Activated CD4-positive, alpha-beta T cell treated with anti-CD3 and anti-CD28 coated beads, Interleukin-2, amount 50 U/mL, for 24 hours (primary cell): ENCODE results near the gene COL2A1.

Experiments used
- DNase-seq, 2 donors: peaks; one replicate each; pipeline ENCODE4 v3.0.0-alpha.2; 2020; ENCODE audit warnings: low read depth in 1 of 2, low spot score in 1 of 2

Gene COL2A1

DNA sequence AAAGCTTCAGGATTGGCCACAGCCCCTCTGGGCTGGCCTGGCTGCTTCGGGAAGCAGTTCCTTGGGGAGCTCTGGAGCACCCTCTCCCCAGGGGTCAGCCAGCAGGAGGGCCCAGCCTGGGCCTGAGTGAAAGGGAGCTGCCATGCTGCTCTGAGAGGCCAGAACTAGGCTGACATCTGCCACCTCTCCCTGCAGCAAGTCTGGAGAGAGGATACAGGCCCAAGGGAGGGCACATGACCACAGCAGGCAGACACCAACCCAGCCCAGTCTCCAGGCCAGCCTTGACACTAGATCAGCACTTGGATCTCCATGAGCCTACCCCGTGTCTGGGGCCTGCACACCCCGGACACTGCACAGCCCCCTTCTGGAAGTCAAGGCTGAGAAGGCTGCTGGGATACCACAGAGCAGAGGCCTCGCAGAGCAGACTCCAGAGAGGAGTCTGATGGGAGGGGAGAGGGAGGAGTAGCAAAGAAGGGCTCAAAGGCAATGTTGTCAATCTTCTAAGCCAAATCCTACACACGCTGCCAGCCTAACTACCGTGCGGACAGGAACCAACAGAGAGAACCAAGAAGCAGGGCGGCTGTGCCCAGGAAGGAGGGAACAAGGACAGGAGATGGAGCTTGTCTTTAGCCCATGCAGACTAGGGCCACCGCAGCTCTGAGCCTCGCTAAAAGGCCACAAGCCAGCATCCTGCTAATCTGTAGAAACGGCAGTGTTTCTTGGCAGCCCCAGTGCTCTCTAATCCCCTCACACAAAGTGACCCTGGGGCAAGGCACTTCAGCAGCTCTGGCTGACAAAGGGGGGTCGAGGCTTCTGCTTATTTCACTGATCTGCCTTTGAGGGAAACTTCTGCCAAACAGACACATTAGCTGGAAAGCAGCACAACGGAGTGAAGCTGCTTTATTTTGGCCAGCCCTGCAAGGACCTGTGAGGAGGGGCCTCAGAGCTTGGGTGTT lies 12.9 kb downstream of the COL2A1 start:
- DNase-seq, result no peak

DNA sequence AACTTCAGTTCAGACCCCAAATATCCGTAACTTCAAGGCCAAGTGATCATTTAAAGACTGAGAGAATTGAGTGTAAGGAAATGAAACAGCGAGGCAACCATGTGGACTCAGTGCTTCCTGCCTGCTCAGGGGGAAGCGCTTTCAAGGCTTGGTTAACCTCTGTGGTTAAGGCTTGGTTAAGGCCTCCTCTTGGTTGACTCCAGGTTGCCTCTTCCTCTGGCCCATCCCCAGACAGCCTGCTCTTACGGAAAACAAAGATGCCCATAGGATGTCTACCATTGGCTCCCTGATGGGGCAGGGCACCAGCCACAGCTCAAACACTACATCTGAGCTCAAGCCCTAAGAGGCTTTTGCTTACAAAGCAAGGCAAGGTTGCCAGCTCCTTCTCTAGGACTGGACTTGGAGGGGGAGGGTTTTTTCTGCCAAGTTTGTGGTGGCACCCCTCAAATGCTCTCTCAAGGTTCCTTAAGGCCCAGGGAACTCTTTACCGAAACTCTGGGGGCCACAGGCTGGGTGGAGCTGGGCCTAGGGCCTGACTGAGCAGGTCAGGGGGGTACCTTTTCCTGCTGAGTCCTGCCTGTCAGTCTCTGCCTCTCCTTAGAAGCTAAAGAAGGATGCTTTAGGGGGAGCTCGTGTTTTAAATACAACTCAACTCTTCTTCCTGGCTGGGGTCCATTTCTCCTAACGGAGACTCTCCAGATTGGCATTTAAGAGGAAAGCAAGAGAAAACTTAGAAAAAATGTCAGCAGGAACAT lies 13.7 kb downstream of the COL2A1 start:
- DNase-seq, result peak in 1 of 2 donors; percentile 34

DNA sequence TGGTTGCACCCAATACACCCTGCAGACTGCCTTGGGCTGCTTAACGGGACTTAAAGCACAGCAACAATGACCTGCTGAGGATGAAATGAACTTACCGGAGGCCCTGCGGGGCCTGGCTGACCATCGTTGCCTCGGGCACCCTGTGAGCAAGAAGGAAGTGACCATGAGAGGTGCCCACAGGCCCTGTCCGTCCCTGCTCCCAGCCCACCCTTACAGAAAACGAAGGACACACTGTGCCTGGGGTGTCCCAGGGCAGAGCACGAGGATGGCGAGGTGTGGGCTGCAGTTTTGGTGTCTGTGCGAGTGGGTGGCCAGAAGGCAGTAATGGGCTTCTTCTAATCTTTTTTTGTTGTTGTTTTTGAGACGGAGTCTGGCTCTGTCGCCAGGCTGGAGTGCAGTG lies 14.6 kb downstream of the COL2A1 start:
- no peak for DNase-seq

DNA sequence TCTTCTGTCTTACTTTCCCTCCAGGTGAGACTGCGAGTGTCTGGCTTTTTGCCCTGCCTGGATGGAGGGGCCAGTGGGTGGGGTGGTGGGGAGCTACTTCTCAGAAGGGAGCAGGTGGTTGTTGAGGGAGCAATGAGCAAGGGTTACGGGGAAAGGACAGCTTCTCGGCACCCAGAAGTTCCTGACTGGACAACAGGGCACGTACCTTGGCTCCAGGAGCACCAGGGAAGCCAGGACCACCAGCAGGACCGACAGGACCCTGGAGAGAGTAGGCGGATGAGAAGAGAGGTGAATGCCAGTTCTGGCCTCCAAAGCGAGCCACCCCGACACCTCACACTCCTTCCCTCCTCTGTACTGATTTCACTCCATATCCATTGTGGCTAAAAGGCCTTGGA lies 15.3 kb downstream of the COL2A1 start:
- DNase-seq, result no peak

DNA sequence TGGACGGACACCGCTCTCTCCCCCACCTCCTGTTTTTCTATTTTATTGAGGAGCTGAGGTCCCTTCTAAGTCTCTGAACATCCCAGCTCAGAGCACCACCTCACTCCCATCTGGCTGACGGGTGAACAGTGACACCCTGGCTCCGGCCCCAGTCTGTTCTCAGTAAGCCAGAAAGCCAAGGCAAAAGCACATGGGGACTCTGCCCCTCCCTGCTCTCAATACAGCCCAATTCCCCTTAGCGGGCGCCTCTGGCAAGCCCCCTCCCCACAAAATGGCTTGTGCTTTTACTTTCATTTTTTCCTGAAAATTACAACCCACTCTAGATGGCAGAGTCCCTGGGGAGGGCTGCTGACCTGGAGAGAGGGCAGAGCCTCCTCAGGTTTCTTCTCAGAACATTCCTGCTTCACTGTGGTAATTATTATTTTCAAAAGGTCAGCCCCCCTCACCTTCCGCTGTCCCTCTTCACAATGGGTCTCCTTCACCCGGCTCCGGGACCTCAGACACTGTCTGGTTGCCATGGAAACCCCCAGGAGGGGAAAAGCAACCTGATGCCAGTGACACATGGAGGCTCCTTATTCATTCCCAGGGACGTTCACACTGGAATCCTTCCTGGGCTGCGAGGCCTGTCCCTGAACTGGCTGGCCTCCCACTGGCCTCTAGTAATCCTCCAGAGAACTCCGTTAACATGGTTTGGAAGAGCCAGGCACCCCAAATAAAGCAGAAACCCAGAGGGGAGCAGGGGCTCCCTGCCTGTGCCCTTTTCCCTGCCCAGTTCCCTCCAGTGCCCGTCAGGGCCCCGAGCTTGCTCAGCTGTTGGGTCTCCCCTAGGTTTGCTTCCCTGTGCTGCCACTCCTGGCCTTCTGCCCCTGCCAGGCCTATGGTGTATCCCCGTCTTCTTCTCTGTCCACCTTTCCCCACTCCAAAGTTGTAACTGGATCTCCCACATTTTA lies 15.9 kb downstream of the COL2A1 start:
- no peak for DNase-seq

DNA sequence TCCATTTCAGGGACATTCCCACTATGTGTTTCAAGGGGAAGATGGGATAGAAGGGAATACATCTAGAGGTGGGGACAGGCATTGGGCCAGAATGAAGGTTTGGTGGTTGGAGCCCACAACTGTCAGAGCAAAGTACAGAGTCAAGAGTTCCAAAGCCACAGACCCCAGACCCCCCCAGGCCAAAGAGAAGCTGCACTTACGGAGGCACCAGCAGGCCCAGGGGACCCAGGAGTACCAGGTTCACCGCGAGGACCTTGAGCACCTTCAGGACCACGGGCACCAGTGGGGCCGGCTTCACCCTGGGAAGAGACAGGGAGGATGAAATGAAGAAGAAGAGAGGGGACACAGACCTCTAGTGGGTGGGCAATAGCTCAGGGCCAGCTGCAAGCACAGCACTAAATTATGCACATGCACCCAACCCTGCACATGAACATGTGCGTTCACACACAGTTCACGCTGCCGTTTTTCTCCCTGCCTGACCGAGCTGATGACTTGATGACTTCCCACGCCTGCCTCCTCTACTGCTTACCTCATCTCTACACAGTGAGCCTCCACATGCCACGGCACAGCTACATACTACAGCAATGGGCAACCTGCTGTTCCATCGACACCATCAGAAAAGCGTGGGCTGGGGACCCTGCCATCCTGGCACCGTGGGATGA lies 16.7 kb downstream of the COL2A1 start:
- no peak for DNase-seq

DNA sequence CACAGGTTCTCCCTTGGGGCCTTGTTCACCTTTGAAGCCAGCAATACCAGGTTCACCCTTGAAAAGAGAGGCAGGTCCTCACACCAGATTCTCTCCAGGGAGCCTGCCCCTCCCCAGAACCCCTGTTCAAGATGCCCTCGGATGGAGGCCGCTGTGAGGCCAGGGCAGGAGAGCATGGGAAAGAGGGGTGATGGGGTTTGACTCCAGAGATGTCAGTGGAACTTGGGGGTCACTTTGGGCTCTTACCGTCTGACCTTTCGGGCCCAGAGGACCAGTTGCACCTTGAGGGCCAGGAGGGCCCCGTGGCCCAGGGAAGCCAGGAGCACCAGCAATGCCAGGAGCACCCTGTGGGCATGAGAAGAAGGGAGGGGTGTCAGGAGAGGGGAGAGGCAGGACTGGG lies 17.4 kb downstream of the COL2A1 start:
- no peak for DNase-seq

DNA sequence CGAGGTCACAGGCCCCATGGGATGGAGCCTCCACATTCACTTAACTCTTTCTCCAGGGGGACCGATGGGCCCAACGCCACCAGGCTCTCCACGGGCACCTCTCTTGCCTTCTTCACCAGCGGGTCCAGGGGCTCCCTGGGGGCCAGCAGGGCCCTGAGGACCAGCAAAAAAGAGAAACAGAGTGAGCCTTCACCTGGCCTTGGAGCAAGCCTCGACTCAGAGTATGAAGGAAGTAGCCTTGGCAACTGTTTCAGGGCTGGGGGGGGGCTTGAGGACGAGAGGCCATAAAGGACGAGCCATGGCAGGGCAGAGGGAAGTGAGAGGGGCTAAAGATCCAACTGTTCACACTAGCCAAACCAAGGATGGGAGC lies 18.0 kb downstream of the COL2A1 start:
- DNase-seq, result no peak

DNA sequence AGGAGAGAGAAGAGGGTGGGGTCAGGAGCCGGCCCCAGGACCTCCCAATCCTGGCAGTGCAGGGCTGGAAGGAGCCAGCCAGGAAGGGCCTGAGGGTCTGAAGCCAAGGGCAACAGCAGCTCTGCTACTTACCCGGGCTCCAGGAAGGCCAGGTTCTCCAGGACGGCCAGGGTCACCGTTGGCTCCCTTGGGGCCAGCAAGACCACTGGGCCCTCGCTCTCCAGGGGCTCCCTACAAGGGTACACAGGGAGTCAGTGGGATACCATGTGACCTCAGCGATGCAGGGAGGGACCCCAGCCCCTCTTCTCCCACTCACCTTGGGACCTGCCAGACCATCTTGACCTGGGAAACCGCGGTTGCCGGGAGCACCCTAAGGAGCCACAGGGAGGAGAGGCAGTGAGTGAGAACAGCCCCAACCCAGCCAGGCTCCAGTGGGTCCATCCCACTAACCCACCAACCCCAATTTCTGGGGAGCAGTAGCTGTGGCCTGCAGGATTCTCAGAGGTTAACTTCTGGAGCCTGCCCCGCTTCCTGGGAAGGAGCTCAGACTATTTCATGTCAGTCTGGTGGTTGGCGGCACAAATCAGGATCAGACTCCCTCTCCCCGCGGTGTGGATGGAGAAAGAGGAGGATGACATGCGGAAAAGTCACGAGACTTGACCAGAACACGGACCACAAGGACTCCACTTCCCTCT lies 18.5 kb downstream of the COL2A1 start:
- DNase-seq, result no peak

DNA sequence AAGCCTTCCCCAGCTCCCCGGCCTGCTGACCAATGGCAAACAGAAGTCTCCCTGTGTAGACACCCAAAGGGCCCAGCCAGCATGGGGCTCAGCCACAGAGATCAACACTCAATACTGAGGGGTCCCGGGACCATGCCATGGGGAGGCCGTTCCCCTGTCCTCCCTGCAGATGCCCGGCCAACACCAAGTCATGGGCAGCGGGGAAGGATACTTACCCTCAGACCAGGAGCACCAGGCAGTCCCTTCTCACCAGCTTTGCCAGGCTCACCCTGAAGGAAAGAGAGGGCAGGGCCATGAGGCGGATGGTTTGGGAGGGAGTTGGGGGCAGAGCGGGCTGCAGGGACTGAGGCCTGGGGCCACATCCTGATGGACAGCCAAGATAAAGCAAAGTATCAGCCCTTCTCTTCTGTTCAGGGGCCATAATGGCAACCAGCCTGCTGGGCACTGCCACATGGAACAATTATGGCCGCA lies 19.9 kb downstream of the COL2A1 start:
- DNase-seq, result no peak

DNA sequence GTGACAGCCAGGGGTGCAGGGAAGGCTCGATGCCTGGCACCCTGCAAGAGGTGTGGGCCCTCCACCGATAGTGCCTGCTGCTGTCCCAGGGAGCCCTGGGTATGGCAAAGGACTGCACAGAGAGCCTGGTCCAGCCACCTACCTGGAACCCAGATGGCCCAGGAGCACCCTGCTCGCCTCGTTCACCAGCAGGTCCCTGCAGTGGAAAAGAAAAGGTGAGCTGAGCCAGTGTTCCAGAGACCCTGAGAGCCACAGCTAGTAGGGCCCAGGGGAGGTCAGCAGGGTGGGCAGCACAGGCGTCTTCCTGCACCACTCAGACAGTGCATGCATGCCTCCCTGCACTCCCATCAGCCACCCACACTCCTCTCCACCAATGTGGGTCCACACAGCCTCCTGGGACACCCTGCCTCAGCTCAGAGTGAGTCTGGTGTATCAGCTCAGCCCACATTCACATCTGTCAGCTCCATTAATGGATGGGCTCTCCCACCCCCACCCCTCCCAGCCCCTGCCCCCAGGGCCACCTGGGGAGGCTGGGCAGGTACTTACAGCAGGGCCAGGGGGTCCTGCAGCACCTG lies 20.6 kb downstream of the COL2A1 start:
- no peak for DNase-seq

DNA sequence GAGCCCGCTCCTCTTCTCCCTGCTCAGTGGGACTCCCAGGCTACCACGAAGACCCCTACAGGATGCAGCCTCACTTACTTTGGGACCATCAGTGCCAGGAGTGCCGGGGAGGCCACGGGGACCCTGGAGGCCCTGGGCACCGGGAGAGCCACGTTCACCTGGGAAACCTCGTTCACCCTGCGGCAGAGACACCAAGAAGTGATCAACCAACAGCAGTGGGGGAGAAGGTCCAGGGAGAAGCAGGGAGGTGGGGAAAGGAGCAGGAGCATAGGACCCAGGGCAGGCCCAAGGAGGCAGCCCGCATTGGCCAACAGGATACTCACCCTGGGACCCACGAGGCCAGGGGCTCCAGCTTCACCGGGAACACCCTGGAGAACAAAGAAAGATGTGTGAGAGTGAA lies 21.5 kb downstream of the COL2A1 start:
- no peak for DNase-seq

DNA sequence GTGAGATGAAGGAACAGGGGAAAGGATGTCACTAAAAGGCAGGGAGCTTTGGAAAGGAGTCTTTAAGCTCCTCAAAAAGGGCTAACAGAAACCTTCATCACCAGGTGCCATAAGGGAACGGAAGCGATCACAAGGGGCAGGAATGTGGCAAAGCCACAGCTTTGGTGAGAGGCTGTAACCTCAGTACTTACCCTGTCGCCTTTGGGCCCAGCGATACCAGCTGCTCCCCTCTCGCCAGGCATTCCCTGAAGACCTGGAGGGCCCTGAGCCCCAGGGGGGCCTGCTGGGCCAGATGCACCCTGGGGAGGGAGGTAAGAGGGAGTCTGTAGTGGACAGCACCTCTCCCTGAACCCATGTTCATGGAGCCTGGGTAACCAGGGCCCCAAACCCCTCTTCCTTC lies 22.0 kb downstream of the COL2A1 start:
- DNase-seq, result no peak

DNA sequence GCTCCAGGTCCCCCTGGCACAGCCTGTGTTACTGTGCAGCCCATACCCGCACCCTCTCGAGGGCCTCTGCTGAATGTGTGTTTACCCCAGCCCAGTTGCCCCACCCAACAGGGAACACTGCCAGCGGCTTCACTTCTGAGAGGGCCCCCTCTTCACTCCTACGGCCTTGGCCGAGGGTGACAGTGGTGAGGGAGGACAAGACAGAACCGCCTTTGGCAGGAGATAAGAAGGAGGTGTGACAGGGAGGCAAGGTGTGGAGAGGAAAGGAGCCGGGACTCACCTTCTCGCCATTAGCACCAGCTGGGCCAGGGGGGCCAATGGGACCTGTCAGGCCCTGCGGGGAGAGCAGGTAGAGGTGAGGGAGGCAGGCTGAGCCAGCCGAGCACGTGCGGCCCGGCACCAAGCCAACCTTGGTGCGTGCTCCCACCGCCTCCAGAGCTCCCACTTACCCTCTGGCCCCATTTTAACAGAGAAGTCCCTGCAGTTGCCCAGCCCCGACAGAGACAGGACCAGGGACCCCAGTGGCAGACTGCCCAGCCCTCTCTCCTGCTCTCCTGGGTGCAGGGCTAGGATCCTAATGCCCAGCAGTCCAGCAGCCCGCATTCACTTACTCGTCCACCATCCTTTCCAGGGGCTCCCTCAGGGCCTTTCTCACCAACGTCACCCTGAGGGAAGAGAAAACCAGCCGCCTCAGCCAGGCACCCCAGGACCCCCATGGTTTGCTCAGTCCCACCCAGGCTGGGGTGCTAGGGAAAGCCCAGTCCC lies 22.6 kb downstream of the COL2A1 start:
- DNase-seq, result no peak

DNA sequence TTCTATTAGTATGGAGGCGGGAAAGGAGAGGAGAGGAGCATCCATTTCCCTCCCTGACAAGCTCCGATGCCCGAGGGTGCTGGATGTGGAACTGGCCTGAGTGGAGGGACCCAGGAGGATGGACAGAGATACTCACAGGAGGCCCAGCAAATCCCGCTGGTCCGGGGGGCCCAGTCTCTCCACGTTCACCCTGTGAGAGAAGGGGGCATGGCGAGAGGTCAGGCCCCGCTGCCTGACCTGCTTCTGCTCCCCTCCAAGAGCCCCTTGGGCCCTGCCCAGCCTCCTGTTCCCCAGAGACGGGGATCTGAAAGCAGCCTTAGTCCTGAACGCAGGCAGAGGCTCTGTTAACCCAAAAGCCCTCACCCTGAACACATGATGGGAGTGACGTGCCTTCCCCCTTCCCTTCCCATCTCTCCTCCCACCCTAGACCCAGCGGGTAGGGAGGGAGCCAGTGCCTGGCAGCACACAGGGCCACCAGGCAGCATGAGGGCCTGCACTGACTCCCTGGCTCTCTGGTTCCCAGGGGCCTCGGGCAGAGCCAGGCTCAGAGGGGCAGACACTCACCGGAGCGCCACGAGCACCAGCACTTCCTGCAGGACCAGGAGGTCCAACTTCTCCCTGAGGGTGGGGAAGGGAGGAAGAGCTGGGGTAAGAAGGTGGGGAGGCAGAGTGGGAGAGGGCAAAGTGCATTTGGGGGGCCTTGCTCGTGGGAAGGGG lies 23.3 kb downstream of the COL2A1 start:
- DNase-seq, result no peak

DNA sequence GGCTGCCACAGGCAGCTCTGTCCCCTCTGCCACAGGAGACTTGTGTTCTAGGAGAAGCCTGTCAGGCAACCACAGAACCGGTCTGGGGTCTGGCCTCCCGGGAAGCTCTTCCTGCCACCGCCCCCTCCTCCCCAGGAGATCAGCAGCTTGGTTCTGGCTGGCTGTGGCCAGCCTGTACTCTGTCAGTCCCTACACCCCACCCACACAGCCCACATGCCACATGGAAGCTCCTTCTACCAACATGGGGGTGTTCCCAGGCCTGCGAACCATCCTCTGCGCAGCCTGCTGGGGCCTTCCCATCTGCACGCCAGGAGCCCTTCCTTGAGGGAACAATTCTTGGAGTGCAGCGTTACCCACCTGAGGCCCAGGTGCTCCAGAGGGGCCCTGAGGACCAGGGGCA lies 24.1 kb downstream of the COL2A1 start:
- no peak for DNase-seq

DNA sequence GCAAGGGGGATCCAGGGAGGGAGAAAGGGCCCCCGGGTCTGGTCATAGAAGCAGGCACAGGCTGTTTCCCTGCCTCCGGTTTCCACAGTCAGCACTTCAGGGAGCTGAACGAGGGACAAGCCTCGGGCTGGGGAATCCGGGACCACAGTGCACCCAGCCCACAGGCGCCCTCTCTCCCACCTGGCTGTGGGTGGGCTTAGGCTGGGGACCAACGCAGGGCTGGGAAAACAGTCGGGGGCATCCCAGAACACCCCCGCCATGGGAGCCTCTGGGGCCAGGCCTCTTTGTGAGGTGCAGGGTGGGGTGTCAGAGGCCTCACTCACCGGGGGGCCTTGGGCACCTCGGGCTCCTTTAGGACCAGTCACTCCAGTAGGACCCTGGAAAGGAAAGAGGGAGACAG lies 24.6 kb downstream of the COL2A1 start:
- no peak for DNase-seq

DNA sequence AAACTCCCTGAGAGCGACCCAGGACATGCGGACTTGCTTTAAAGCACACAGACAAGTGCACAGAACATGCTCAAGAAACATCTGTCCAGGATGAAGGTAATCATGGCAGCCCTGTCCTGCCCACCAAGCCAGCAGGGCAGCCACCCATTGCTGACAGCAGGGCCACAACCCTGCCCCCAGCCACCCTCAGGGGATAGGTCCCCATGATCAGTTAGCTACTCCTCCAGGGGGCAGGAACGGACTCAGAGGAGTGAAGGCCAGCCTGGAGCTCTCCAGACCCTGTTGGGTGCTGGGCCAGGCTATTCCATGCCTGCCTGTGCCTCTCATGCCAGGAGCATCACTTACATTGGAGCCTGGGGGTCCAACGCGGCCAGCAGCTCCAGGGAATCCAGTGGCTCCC lies 25.1 kb downstream of the COL2A1 start:
- DNase-seq, result no peak

DNA sequence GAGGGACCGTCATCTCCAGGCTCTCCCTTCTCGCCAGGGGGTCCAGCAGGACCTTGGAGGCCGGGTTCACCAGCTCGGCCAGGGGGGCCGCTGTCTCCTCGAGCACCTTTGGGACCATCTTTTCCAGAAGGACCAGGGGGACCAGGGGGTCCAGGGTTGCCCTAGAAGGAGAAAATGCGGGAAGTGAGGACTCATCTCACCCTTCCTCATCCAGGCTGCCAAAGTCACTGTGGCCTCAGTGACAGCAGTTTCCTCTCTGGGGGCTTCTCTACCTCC lies 25.7 kb downstream of the COL2A1 start:
- DNase-seq, result no peak
